ENCODE results near the gene ZMYND8. TPM values are rescaled to one million over a fixed set of nuclear protein-coding genes. Genes with fewer than 3 reads are reported as not detected.

The ZMYND8 gene
- total RNA-seq, 2 experiments from 2014 or later = 33.0 to 34.3 TPM

- CTCF ChIA-PET = interaction anchor here (0.5 to 1.8 kb wide), 3 partner anchors 15 to 86 kb away, joined by 3 to 10 read pairs (median 3); no protein-coding TSS in a partner anchor
- ATAC-seq (ENCODE audit: poor library complexity) (no peak), DNase-seq (no peak)
- no peaks in the 10 kb centered on the region for H3K36me3 ChIP-seq (ENCODE audit: insufficient read depth, low read length)
- H3K27me3 Mint-ChIP-seq = no peaks in the 10 kb centered on the region
- H3K27ac Mint-ChIP-seq = no peak overlapping the region
- POLR2A ChIA-PET = interaction anchor here (0.7 to 4.0 kb wide), 4 partner anchors 10 to 143 kb away, joined by 3 to 44 read pairs (median 10); partner anchors contain the start of gene NCOA3
- no peaks in the 10 kb centered on the region for H3K9me3 ChIP-seq (ENCODE audit: control insufficient read depth in 1 of 2, insufficient read depth in 1 of 2, low read length in 2 of 2)
- H3K27me3 ChIP-seq (ENCODE audit: control insufficient read depth in 1 of 2, insufficient read depth in 2 of 2, low read length in 2 of 2) = no peaks in the 10 kb centered on the region
- intact Hi-C loops (cut with DNase I, micrococcal nuclease) = loop anchor here in 1 of 2 experiments (5.0 kb wide), 1 partner anchor 143 kb away; the partner anchor contains the start of gene NCOA3
- H3K27ac ChIP-seq (ENCODE audit: low read depth in 1 of 2, low read length in 2 of 2) = peak overlapping the region; percentile 45 to 66
- no peak overlapping the region for H3K4me3 ChIP-seq (ENCODE audit: low read length)
- H3K4me1 Mint-ChIP-seq (ENCODE audit: low read depth) = peaks cover 64% of the 10 kb centered on the region
- H3K4me1 ChIP-seq (ENCODE audit: insufficient read depth, low read length) = peaks cover 53% of the 10 kb centered on the region
- peak overlapping the region; percentile 81 for H3K4me3 Mint-ChIP-seq
- no peak for TF ChIP-seq CTCF (IDR thresholded peaks at IDR 0.05)
- peaks cover 17% of the 10 kb centered on the region for H3K36me3 Mint-ChIP-seq (ENCODE audit: low read depth)
- H3K9me3 Mint-ChIP-seq = no peaks in the 10 kb centered on the region
Measured at GRCh38 chr20:47359530-47360296, 3.2 kb upstream of the ZMYND8 start.

- peak overlapping the region; percentile 81 for H3K4me3 Mint-ChIP-seq
- peaks cover 64% of the 10 kb centered on the region for H3K4me1 Mint-ChIP-seq (ENCODE audit: low read depth)
- no peaks in the 10 kb centered on the region for H3K27me3 Mint-ChIP-seq
Measured at GRCh38 chr20:47358672-47359529, 2.4 kb upstream of the ZMYND8 start.

More at GRCh38 chr20:47358672-47359529, 2.4 kb upstream of the ZMYND8 start:
- no peaks in the 10 kb centered on the region for H3K36me3 ChIP-seq (ENCODE audit: insufficient read depth, low read length)
- Mint-ChIP-seq H3K36me3 (ENCODE audit: low read depth) (peaks cover 18% of the 10 kb centered on the region), H3K27ac (no peak overlapping the region), H3K9me3 (no peaks in the 10 kb centered on the region)
- ChIA-PET CTCF (interaction anchor here (0.5 to 1.8 kb wide), 3 partner anchors 14 to 85 kb away, joined by 3 to 10 read pairs (median 3); no protein-coding TSS in a partner anchor), POLR2A (interaction anchor here (0.6 to 4.0 kb wide), 9 partner anchors 9 to 181 kb away, joined by 3 to 44 read pairs (median 4); partner anchors contain the start of gene NCOA3)
- no peak for TF ChIP-seq CTCF (IDR thresholded peaks at IDR 0.05)
- H3K27ac ChIP-seq (ENCODE audit: low read depth in 1 of 2, low read length in 2 of 2) = peak overlapping the region; percentile 45 to 66
- DNase-seq = peak in 5 of 14 experiments; percentile 12 to 47 (median 43)
- intact Hi-C loops (cut with DNase I, micrococcal nuclease) = loop anchor here in 1 of 2 experiments (5.0 kb wide), 1 partner anchor 143 kb away; the partner anchor contains the start of gene NCOA3
- peaks cover 61% of the 10 kb centered on the region for H3K4me1 ChIP-seq (ENCODE audit: insufficient read depth, low read length)
- H3K4me3 ChIP-seq (ENCODE audit: low read length) = no peak overlapping the region
- H3K9me3 ChIP-seq (ENCODE audit: control insufficient read depth in 1 of 2, insufficient read depth in 1 of 2, low read length in 2 of 2) = no peaks in the 10 kb centered on the region
- H3K27me3 ChIP-seq (ENCODE audit: control insufficient read depth in 1 of 2, insufficient read depth in 2 of 2, low read length in 2 of 2) = no peaks in the 10 kb centered on the region
- ATAC-seq (ENCODE audit: poor library complexity) = no peak
